Activated CD8-positive, alpha-beta T cell treated with anti-CD3 and anti-CD28 coated beads for 36 hours (primary cell): Measurements from ENCODE around the gene BCAR1. TPM values are rescaled to one million over a fixed set of nuclear protein-coding genes. Genes with fewer than 3 reads are reported as not detected.

Source experiments
- ATAC-seq: fragments of 200-7000 bp; cut with Tn5 transposase; one replicate; pipeline ENCODE4 v1.10.0; 2021; ENCODE audit warnings: mild to moderate bottlenecking, moderate library complexity
- CTCF ChIA-PET: fragments of 350-600 bp; sonication (Branson Sonifier 250); formaldehyde crosslinking; loops from one replicate; lab custom pipeline; 2021; ENCODE audit warnings: antibody characterized with exemption; lab: Charles Lee
- POLR2A ChIA-PET: fragments of 350-600 bp; sonication (Branson Sonifier 250); formaldehyde crosslinking; loops from one replicate; lab custom pipeline; 2021; ENCODE audit warnings: antibody characterized with exemption; lab: Charles Lee
- DNase-seq: peaks from one replicate; pipeline ENCODE4 v3.0.0-alpha.2; 2020
- H3K27ac Mint-ChIP-seq: one replicate; pipeline ENCODE4 v1.8.0; 2021; ENCODE audit warnings: mild to moderate bottlenecking, mixed read lengths
- H3K27me3 Mint-ChIP-seq: one replicate; pipeline ENCODE4 v1.8.0; 2021; ENCODE audit warnings: mixed read lengths
- H3K36me3 Mint-ChIP-seq: one replicate; pipeline ENCODE4 v1.8.0; 2021; ENCODE audit warnings: low read depth, mixed read lengths
- H3K4me1 Mint-ChIP-seq: one replicate; pipeline ENCODE4 v1.8.0; 2021; ENCODE audit warnings: low read depth, mixed read lengths
- H3K4me3 Mint-ChIP-seq: one replicate; pipeline ENCODE4 v1.8.0; 2021; ENCODE audit warnings: mild to moderate bottlenecking, moderate library complexity, mixed read lengths
- H3K9me3 Mint-ChIP-seq: one replicate; pipeline ENCODE4 v1.8.0; 2021; ENCODE audit warnings: mixed read lengths
- CTCF ChIP-seq: fragments of 200-600 bp; IDR thresholded peaks from one replicate; pipeline ENCODE4 v1.8.0; 2022; ENCODE audit warnings: antibody characterized with exemption, mild to moderate bottlenecking
- intact Hi-C: fragments of 100-400 bp; cut with micrococcal nuclease; formaldehyde crosslinking; loops from one replicate; pipeline ENCODE4 v1.10.0; 2022
- total RNA-seq, 2 experiments: library from RNA; stranded (reverse); gene quantifications; one replicate each; pipeline ENCODE4 v1.2.3, GENCODE V29; 2021

The BCAR1 gene
- total RNA-seq, 2 experiments from 2014 or later: 0.34 to 0.87 TPM

GRCh38 chr16:75261590-75262078 lies 10.2 kb upstream of the BCAR1 start:
- Mint-ChIP-seq H3K4me1 (peaks cover 7% of the 10 kb centered on the region), H3K9me3 (no peaks in the 10 kb centered on the region), H3K27me3 (peaks cover 44% of the 10 kb centered on the region), H3K4me3 (no peak overlapping the region), H3K27ac (no peak overlapping the region), H3K36me3 (no peaks in the 10 kb centered on the region)
- ChIA-PET POLR2A (no interaction called here), CTCF (no interaction called here)
- DNase-seq (no peak), ATAC-seq (no peak)
- intact Hi-C loops: no loop called here
- TF ChIP-seq CTCF: no peak

- Mint-ChIP-seq H3K9me3 (no peaks in the 10 kb centered on the region), H3K36me3 (no peaks in the 10 kb centered on the region), H3K4me1 (peaks cover 5% of the 10 kb centered on the region), H3K4me3 (no peak overlapping the region), H3K27me3 (peaks cover 39% of the 10 kb centered on the region), H3K27ac (no peak overlapping the region)
- no peak for TF ChIP-seq CTCF
- ATAC-seq: no peak
- DNase-seq: no peak
- ChIA-PET CTCF (no interaction called here), POLR2A (no interaction called here)
- intact Hi-C loops: no loop called here
Measured at GRCh38 chr16:75260851-75261589, 9.6 kb upstream of the BCAR1 start.

GRCh38 chr16:75258807-75259141 lies 7.3 kb upstream of the BCAR1 start:
- intact Hi-C loops: no loop called here
- no peaks in the 10 kb centered on the region for H3K36me3 Mint-ChIP-seq
- POLR2A ChIA-PET: no interaction called here
- H3K27me3 Mint-ChIP-seq: peaks cover 34% of the 10 kb centered on the region
- no peak for DNase-seq
- no peak overlapping the region for H3K4me3 Mint-ChIP-seq
- H3K9me3 Mint-ChIP-seq: no peaks in the 10 kb centered on the region
- ATAC-seq: no peak
- no peak for TF ChIP-seq CTCF
- CTCF ChIA-PET: no interaction called here
- H3K27ac Mint-ChIP-seq: no peak overlapping the region
- H3K4me1 Mint-ChIP-seq: no peaks in the 10 kb centered on the region

GRCh38 chr16:75257886-75258806 lies 6.7 kb upstream of the BCAR1 start:
- Mint-ChIP-seq H3K4me1 (no peaks in the 10 kb centered on the region), H3K4me3 (no peak overlapping the region), H3K27me3 (peaks cover 31% of the 10 kb centered on the region), H3K9me3 (no peaks in the 10 kb centered on the region), H3K27ac (no peak overlapping the region), H3K36me3 (no peaks in the 10 kb centered on the region)
- TF ChIP-seq CTCF: no peak
- POLR2A ChIA-PET: no interaction called here
- CTCF ChIA-PET: no interaction called here
- DNase-seq (no peak), ATAC-seq (no peak)
- intact Hi-C loops: no loop called here
